GM23338 (cell line): ENCODE measurements around the gene RRN3. TPM values are rescaled to one million over a fixed set of nuclear protein-coding genes. Genes with fewer than 3 reads are reported as not detected.
"Not testable (repeated sequence)": the region's sequence is repeated elsewhere in the genome, so short reads cannot be mapped to it uniquely, and the experiment has no call there.

Experiments
- ATAC-seq: fragments of 200-7000 bp; cut with Tn5 transposase; 3 replicates; pipeline ENCODE4 v1.9.1; 2020
- DNase-seq: peaks from one replicate; pipeline ENCODE4 v3.0.0-alpha.2; 2015; ENCODE audit warnings: low spot score
- H2AFZ ChIP-seq: fragments of 200-600 bp; sonication (generic); 2 replicates; pipeline ENCODE4 v1.8.0; 2016; ENCODE audit warnings: antibody characterized with exemption, mild to moderate bottlenecking, moderate library complexity
- H3F3A ChIP-seq: fragments of 200-600 bp; sonication (generic); replicated peaks from 2 replicates; pipeline ENCODE4 v1.8.0; 2017; ENCODE audit warnings: antibody characterized with exemption, mixed run types, low read depth
- H3K27ac ChIP-seq: fragments of 200-600 bp; sonication (generic); 2 replicates; pipeline ENCODE4 v1.6.1; 2016; ENCODE audit warnings: low read depth
- H3K27me3 ChIP-seq: fragments of 200-600 bp; sonication (generic); 2 replicates; pipeline ENCODE4 v1.8.0; 2016; ENCODE audit warnings: mild to moderate bottlenecking, mixed run types, moderate library complexity; ENCODE audit not compliant: insufficient read depth
- H3K36me3 ChIP-seq: fragments of 200-600 bp; sonication (generic); 2 replicates; pipeline ENCODE4 v1.8.0; 2016; ENCODE audit warnings: mild to moderate bottlenecking; ENCODE audit not compliant: insufficient read depth
- H3K4me1 ChIP-seq: fragments of 200-600 bp; sonication (generic); 2 replicates; pipeline ENCODE4 v1.8.0; 2016; ENCODE audit warnings: mild to moderate bottlenecking, moderate library complexity; ENCODE audit not compliant: insufficient read depth
- H3K4me2 ChIP-seq: fragments of 200-600 bp; sonication (generic); 2 replicates; pipeline ENCODE4 v1.7.1; 2017; ENCODE audit warnings: mixed run types
- H3K4me3 ChIP-seq: fragments of 200-600 bp; sonication (generic); 2 replicates; pipeline ENCODE4 v1.6.1; 2016; ENCODE audit warnings: mixed run types
- H3K79me2 ChIP-seq: fragments of 200-600 bp; sonication (generic); replicated peaks from 2 replicates; pipeline ENCODE4 v1.8.0; 2017; ENCODE audit warnings: mild to moderate bottlenecking; ENCODE audit not compliant: insufficient read depth
- H3K9me2 ChIP-seq: fragments of 200-600 bp; sonication (generic); 2 replicates; pipeline ENCODE4 v1.8.0; 2017; ENCODE audit not compliant: insufficient read depth
- H4K20me1 ChIP-seq: fragments of 200-600 bp; sonication (generic); replicated peaks from 2 replicates; pipeline ENCODE4 v1.8.0; 2017; ENCODE audit warnings: mild to moderate bottlenecking; ENCODE audit not compliant: insufficient read depth
- H3K27ac Mint-ChIP-seq: 2 replicates; pipeline ENCODE4 v1.8.0; 2020; ENCODE audit warnings: inconsistent platforms, mild to moderate bottlenecking, moderate library complexity, mixed read lengths
- H3K27me3 Mint-ChIP-seq: 3 replicates; pipeline ENCODE4 v1.8.0; 2022; ENCODE audit warnings: low read depth, mild to moderate bottlenecking, moderate library complexity, mixed read lengths, inconsistent platforms; ENCODE audit not compliant: insufficient read depth, poor library complexity
- H3K36me3 Mint-ChIP-seq: 3 replicates; pipeline ENCODE4 v1.8.0; 2021; ENCODE audit warnings: low read depth, mild to moderate bottlenecking, inconsistent platforms, moderate library complexity, mixed read lengths
- H3K4me1 Mint-ChIP-seq: 3 replicates; pipeline ENCODE4 v1.8.0; 2020; ENCODE audit warnings: mild to moderate bottlenecking, inconsistent platforms, mixed read lengths
- H3K4me3 Mint-ChIP-seq: 3 replicates; pipeline ENCODE4 v1.8.0; 2021; ENCODE audit warnings: moderate library complexity, mild to moderate bottlenecking, inconsistent platforms, mixed read lengths
- H3K9me3 Mint-ChIP-seq: 3 replicates; pipeline ENCODE4 v1.8.0; 2020; ENCODE audit warnings: moderate library complexity, mild to moderate bottlenecking, inconsistent platforms, mixed read lengths
- ETS1 ChIP-seq: IDR thresholded peaks from 2 replicates; pipeline ENCODE4 v1.6.1; 2016; ENCODE audit warnings: antibody characterized with exemption
- EZH2 ChIP-seq: fragments of 200-600 bp; sonication (generic); IDR thresholded peaks from one replicate; pipeline ENCODE4 v1.8.0; 2017; ENCODE audit warnings: antibody characterized with exemption, mild to moderate bottlenecking, low read depth; ENCODE audit not compliant: unreplicated experiment
- NANOG ChIP-seq: IDR thresholded peaks from 2 replicates; pipeline ENCODE4 v1.6.1; 2016; ENCODE audit warnings: antibody characterized with exemption, borderline replicate concordance
- POLR2AphosphoS5 ChIP-seq: IDR thresholded peaks from 2 replicates; pipeline ENCODE4 v1.6.1; 2016; ENCODE audit warnings: antibody characterized with exemption, low read depth
- STAT1 ChIP-seq: IDR thresholded peaks from one replicate; pipeline ENCODE4 v1.6.1; 2016; ENCODE audit warnings: antibody characterized with exemption; ENCODE audit not compliant: unreplicated experiment
- ZNF114 ChIP-seq: fragments of 250-450 bp; sonication (Bioruptor Pico); IDR thresholded peaks from 2 replicates; pipeline ENCODE4 v1.5.0; 2020; ENCODE audit warnings: mild to moderate bottlenecking, moderate library complexity
- polyA plus RNA-seq: library from polyadenylated mRNA; unstranded; fragments of >200 nt; fragmentation: Nextera tagmentation; extraction: Ambion mirVana; gene quantifications from 2 replicates; pipeline ENCODE4 v1.2.1, GENCODE V29; 2016
- total RNA-seq: library from RNA; depleted of rRNA; stranded (reverse); fragments of >200 nt; shearing (Covaris generic); gene quantifications from 2 replicates; pipeline ENCODE4 v1.2.3, GENCODE V29; 2014
- TF ChIP-seq, protein P1 (sequence below), 2 experiments: fragments of 200-600 bp in 1 of 2; sonication (generic) in 1 of 2; conservative IDR thresholded peaks; 2 replicates each; pipeline versions ENCODE4 v1.5.1 to v1.6.1; 2016 to 2017; ENCODE audit warnings: antibody characterized with exemption in 2 of 2, low read depth in 2 of 2, mild to moderate bottlenecking in 2 of 2, moderate library complexity in 1 of 2
- TF ChIP-seq, protein P2 (sequence below): IDR thresholded peaks from one replicate; pipeline ENCODE4 v1.6.1; 2018; ENCODE audit warnings: antibody characterized with exemption; ENCODE audit not compliant: unreplicated experiment

RRN3 gene
- total and polyA plus RNA-seq, 2 experiments from 2014 or later = 15.4 to 41.5 TPM

- DNase-seq, H3K4me1 ChIP-seq, H2AFZ ChIP-seq, H3K4me3 ChIP-seq, H3K4me2 ChIP-seq, H3K27me3 ChIP-seq, H3K27me3 Mint-ChIP-seq, H3F3A ChIP-seq, ATAC-seq, H3K9me3 Mint-ChIP-seq, H3K27ac ChIP-seq, H3K36me3 ChIP-seq, H3K4me1 Mint-ChIP-seq, H3K4me3 Mint-ChIP-seq, H3K9me2 ChIP-seq, H3K27ac Mint-ChIP-seq: not testable (repeated sequence)
- peaks cover 49% of the 10 kb centered on the region for H3K79me2 ChIP-seq
- peaks cover 10% of the 10 kb centered on the region for H4K20me1 ChIP-seq
- H3K36me3 Mint-ChIP-seq = peaks cover 12% of the 10 kb centered on the region
Measured at GRCh38 chr16:15050440-15050839, 43.6 kb downstream of the RRN3 start.

DNA sequence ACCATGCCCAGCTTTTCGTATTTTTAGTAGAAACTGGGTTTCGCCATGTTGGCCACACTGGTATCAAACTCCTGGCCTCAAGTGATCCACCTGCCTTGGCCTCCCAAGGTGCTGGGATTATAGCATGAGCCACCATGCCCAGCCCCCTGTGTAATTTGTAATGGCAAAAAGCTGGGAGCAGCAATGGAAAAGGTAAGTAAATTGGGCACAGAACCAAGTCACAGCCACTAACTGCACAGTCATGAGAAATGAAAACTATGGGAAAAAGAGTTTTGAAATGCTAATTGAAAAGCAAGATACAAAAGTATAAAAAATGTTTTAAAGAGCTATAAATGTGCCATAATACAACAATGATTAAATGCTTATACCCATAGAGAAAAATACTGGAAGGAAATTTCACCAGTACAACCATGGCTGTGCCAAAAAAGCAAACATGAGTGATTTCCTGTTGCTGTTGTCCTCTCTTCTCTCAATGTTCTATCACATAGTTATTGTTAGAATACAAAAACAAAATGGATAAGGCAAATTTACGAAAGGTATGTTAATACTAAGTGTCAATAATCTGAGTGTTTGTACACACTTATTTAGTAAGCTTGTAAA is 44.4 kb downstream of the RRN3 start:
- Histone ChIP-seq H3K9me2 (no peaks in the 10 kb centered on the region), H3K27ac (no peak overlapping the region), H3K4me2 (no peak overlapping the region), H4K20me1 (peaks cover 10% of the 10 kb centered on the region), H3K4me3 (no peak overlapping the region), H3F3A (no peaks in the 10 kb centered on the region), H3K36me3 (no peaks in the 10 kb centered on the region), H3K79me2 (peaks cover 44% of the 10 kb centered on the region), H2AFZ (no peak overlapping the region), H3K27me3 (no peaks in the 10 kb centered on the region), H3K4me1 (no peaks in the 10 kb centered on the region; the same call in 1 of the 2 replicates)
- no peak for DNase-seq
- Mint-ChIP-seq H3K27me3 (peaks cover 3% of the 10 kb centered on the region), H3K4me1 (peaks cover 2% of the 10 kb centered on the region; the same call in 1 of the 3 replicates), H3K4me3 (no peak overlapping the region), H3K9me3 (no peaks in the 10 kb centered on the region), H3K27ac (no peak overlapping the region), H3K36me3 (peaks cover 12% of the 10 kb centered on the region)
- ATAC-seq = no peak
- TF ChIP-seq, protein P1, sequence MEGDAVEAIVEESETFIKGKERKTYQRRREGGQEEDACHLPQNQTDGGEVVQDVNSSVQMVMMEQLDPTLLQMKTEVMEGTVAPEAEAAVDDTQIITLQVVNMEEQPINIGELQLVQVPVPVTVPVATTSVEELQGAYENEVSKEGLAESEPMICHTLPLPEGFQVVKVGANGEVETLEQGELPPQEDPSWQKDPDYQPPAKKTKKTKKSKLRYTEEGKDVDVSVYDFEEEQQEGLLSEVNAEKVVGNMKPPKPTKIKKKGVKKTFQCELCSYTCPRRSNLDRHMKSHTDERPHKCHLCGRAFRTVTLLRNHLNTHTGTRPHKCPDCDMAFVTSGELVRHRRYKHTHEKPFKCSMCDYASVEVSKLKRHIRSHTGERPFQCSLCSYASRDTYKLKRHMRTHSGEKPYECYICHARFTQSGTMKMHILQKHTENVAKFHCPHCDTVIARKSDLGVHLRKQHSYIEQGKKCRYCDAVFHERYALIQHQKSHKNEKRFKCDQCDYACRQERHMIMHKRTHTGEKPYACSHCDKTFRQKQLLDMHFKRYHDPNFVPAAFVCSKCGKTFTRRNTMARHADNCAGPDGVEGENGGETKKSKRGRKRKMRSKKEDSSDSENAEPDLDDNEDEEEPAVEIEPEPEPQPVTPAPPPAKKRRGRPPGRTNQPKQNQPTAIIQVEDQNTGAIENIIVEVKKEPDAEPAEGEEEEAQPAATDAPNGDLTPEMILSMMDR (conservative IDR thresholded peaks at IDR 0.05; ENCODE audit: low read depth in 2 of 2) = no peak
- TF ChIP-seq NANOG = no peak
- TF ChIP-seq, protein P2, sequence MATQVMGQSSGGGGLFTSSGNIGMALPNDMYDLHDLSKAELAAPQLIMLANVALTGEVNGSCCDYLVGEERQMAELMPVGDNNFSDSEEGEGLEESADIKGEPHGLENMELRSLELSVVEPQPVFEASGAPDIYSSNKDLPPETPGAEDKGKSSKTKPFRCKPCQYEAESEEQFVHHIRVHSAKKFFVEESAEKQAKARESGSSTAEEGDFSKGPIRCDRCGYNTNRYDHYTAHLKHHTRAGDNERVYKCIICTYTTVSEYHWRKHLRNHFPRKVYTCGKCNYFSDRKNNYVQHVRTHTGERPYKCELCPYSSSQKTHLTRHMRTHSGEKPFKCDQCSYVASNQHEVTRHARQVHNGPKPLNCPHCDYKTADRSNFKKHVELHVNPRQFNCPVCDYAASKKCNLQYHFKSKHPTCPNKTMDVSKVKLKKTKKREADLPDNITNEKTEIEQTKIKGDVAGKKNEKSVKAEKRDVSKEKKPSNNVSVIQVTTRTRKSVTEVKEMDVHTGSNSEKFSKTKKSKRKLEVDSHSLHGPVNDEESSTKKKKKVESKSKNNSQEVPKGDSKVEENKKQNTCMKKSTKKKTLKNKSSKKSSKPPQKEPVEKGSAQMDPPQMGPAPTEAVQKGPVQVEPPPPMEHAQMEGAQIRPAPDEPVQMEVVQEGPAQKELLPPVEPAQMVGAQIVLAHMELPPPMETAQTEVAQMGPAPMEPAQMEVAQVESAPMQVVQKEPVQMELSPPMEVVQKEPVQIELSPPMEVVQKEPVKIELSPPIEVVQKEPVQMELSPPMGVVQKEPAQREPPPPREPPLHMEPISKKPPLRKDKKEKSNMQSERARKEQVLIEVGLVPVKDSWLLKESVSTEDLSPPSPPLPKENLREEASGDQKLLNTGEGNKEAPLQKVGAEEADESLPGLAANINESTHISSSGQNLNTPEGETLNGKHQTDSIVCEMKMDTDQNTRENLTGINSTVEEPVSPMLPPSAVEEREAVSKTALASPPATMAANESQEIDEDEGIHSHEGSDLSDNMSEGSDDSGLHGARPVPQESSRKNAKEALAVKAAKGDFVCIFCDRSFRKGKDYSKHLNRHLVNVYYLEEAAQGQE = no peak
- TF ChIP-seq POLR2AphosphoS5 = no peak
- no peak for TF ChIP-seq EZH2
- no peak for TF ChIP-seq ZNF114 (CRISPR knock-in tag)
- TF ChIP-seq STAT1 = no peak
- TF ChIP-seq ETS1 = no peak
